HG02938 (cell line): ENCODE results near the gene HMGB1.

Experiments used
- ATAC-seq: cut with Tn5 transposase; IDR thresholded peaks from one replicate; pipeline ENCODE4 v1.9.1; 2021; ENCODE audit warnings: mild to moderate bottlenecking, moderate library complexity; ENCODE audit not compliant: unreplicated experiment

The HMGB1 gene

GRCh38 chr13:30435911-30436451 lies 29.8 kb downstream of the HMGB1 start:
- ATAC-seq: no peak

GRCh38 chr13:30431269-30431940 lies 34.3 kb downstream of the HMGB1 start:
- no peak for ATAC-seq

- peak; percentile 68 for ATAC-seq
These were observed 35.7 kb downstream of the HMGB1 start for GRCh38 chr13:30429721-30430694.

GRCh38 chr13:30429235-30429634 lies 36.5 kb downstream of the HMGB1 start:
- ATAC-seq: no peak

GRCh38 chr13:30423891-30424290 lies 41.8 kb downstream of the HMGB1 start:
- ATAC-seq: no peak

- ATAC-seq: no peak
These were observed 43.5 kb downstream of the HMGB1 start, which contains the start of gene UBE2L5 for GRCh38 chr13:30422054-30422839. Gene UBE2L5, plus strand, starts transcription at chr13:30422493. Its CDS starts 5,498 bp downstream, at chr13:30427991.

GRCh38 chr13:30421093-30422053 lies 44.4 kb downstream of the HMGB1 start:
- ATAC-seq: no peak

GRCh38 chr13:30418717-30419459 lies 46.8 kb downstream of the HMGB1 start:
- no peak for ATAC-seq

GRCh38 chr13:30418075-30418716 lies 47.5 kb downstream of the HMGB1 start:
- ATAC-seq: no peak

- no peak for ATAC-seq
These were observed 49.3 kb downstream of the HMGB1 start for GRCh38 chr13:30416471-30416870.

- peak; percentile 63 for ATAC-seq
These were observed 50.2 kb downstream of the HMGB1 start for GRCh38 chr13:30415430-30416030.

- ATAC-seq: no peak
These were observed 51.9 kb downstream of the HMGB1 start for GRCh38 chr13:30413842-30414241.

- no peak for ATAC-seq
These were observed 53.4 kb downstream of the HMGB1 start for GRCh38 chr13:30412346-30412745.

GRCh38 chr13:30410705-30411125 lies 55.0 kb downstream of the HMGB1 start:
- ATAC-seq: no peak

GRCh38 chr13:30409886-30410704 lies 55.6 kb downstream of the HMGB1 start:
- no peak for ATAC-seq

- ATAC-seq: peak; percentile 77
These were observed 57.2 kb downstream of the HMGB1 start for GRCh38 chr13:30408319-30409101.
